GM23338 (cell line): ENCODE data around the gene KMT2E.

Source experiments
- CREB1 ChIP-seq: fragments of 250-450 bp; sonication (Bioruptor Pico); IDR thresholded peaks from 2 replicates; pipeline ENCODE4 v1.5.0; 2020; ENCODE audit warnings: low read depth, mild to moderate bottlenecking, moderate library complexity
- CTCF ChIP-seq, 2 experiments: fragments of 200-600 bp in 1 of 2; sonication (generic) in 1 of 2; conservative IDR thresholded peaks; 2 replicates each; pipeline versions ENCODE4 v1.5.1 to v1.6.1; 2016 to 2017; ENCODE audit warnings: antibody characterized with exemption in 2 of 2, low read depth in 2 of 2, mild to moderate bottlenecking in 2 of 2, moderate library complexity in 1 of 2
- ETS1 ChIP-seq: IDR thresholded peaks from 2 replicates; pipeline ENCODE4 v1.6.1; 2016; ENCODE audit warnings: antibody characterized with exemption
- EZH2 ChIP-seq: fragments of 200-600 bp; sonication (generic); IDR thresholded peaks from one replicate; pipeline ENCODE4 v1.8.0; 2017; ENCODE audit warnings: antibody characterized with exemption, mild to moderate bottlenecking, low read depth; ENCODE audit not compliant: unreplicated experiment
- EZH2phosphoT487 ChIP-seq: fragments of 200-600 bp; sonication (generic); IDR thresholded peaks from one replicate; pipeline ENCODE4 v1.8.1; 2018; ENCODE audit warnings: antibody characterized with exemption; ENCODE audit not compliant: unreplicated experiment
- JUNB ChIP-seq: IDR thresholded peaks from one replicate; pipeline ENCODE4 v1.6.1; 2016; ENCODE audit warnings: antibody characterized with exemption; ENCODE audit not compliant: unreplicated experiment
- NANOG ChIP-seq: IDR thresholded peaks from 2 replicates; pipeline ENCODE4 v1.6.1; 2016; ENCODE audit warnings: antibody characterized with exemption, borderline replicate concordance
- POLR2AphosphoS5 ChIP-seq: IDR thresholded peaks from 2 replicates; pipeline ENCODE4 v1.6.1; 2016; ENCODE audit warnings: antibody characterized with exemption, low read depth
- REST ChIP-seq: IDR thresholded peaks from one replicate; pipeline ENCODE4 v1.6.1; 2018; ENCODE audit warnings: antibody characterized with exemption; ENCODE audit not compliant: unreplicated experiment
- ZNF331 ChIP-seq: fragments of 250-450 bp; sonication (Bioruptor Pico); IDR thresholded peaks from 2 replicates; pipeline ENCODE4 v1.5.0; 2020; ENCODE audit warnings: low read depth, mild to moderate bottlenecking, moderate library complexity
- ZNF462 ChIP-seq: fragments of 250-450 bp; sonication (Bioruptor Pico); IDR thresholded peaks from 2 replicates; pipeline ENCODE4 v1.5.0; 2020; ENCODE audit warnings: mild to moderate bottlenecking, moderate library complexity

- TF ChIP-seq CTCF (conservative IDR thresholded peaks at IDR 0.05; ENCODE audit: low read depth in 2 of 2) (no peak), ZNF462 (CRISPR knock-in tag) (no peak), POLR2AphosphoS5 (no peak), EZH2phosphoT487 (no peak), CREB1 (no peak), JUNB (no peak), REST (no peak), ETS1 (no peak), EZH2 (no peak), NANOG (no peak), ZNF331 (CRISPR knock-in tag) (no peak)
These were observed 93.5 kb downstream of the KMT2E start for GRCh38 chr7:105107458-105107857.
